Left ventricle myocardium superior (tissue), 1 donor: ENCODE measurements around the gene MYOG. TPM values are rescaled to one million over a fixed set of nuclear protein-coding genes. Genes with fewer than 3 reads are reported as not detected.

ENCODE experiments used
- ATAC-seq: fragments of 200-7000 bp; cut with Tn5 transposase; one replicate; pipeline ENCODE4 v1.9.1; 2020; ENCODE audit warnings: mild to moderate bottlenecking, moderate library complexity
- DNase-seq: peaks from one replicate; pipeline ENCODE4 v3.0.0-alpha.2; 2020
- intact Hi-C: fragments of 100-400 bp; cut with micrococcal nuclease; formaldehyde crosslinking; loops from one replicate; pipeline ENCODE4 v1.11.0; 2022
- total RNA-seq: library from RNA; stranded (reverse); fragmentation: NEBNext Ultra II Directional; extraction: Animal tissue kit (Norgen Biotek cat#: 25700); gene quantifications from one replicate; pipeline ENCODE4 v1.2.1, GENCODE V29; 2021
- donor health status: DM: no; HTN: yes; CAD: no; lungs with severe emphysema.

Gene MYOG
- total RNA-seq, 1 donor from 2014 or later = not detected

GRCh38 chr1:203095061-203095690 lies 9.4 kb upstream of the MYOG start:
- no peak for ATAC-seq
- no peak for DNase-seq
- intact Hi-C loops = no loop called here

- no peak for ATAC-seq
- intact Hi-C loops = no loop called here
- DNase-seq = no peak
Observed at GRCh38 chr1:203093754-203094410, 8.1 kb upstream of the MYOG start.

- intact Hi-C loops = no loop called here
- no peak for DNase-seq
- no peak for ATAC-seq
Observed at GRCh38 chr1:203091761-203092330, 6.0 kb upstream of the MYOG start.

- ATAC-seq (no peak), DNase-seq (no peak)
- intact Hi-C loops = no loop called here
Observed at GRCh38 chr1:203091199-203091477, 5.3 kb upstream of the MYOG start.

- ATAC-seq = no peak
- DNase-seq = no peak
- intact Hi-C loops = no loop called here
Observed at GRCh38 chr1:203090421-203091198, 4.8 kb upstream of the MYOG start.

- no peak for ATAC-seq
- intact Hi-C loops = no loop called here
- DNase-seq = no peak
Observed at GRCh38 chr1:203089651-203090045, 3.8 kb upstream of the MYOG start.

- intact Hi-C loops = no loop called here
- DNase-seq (no peak), ATAC-seq (no peak)
Observed at GRCh38 chr1:203089001-203089650, 3.3 kb upstream of the MYOG start.

GRCh38 chr1:203088441-203088840 lies 2.6 kb upstream of the MYOG start:
- intact Hi-C loops = no loop called here
- no peak for ATAC-seq
- DNase-seq = no peak

- DNase-seq (no peak), ATAC-seq (no peak)
- intact Hi-C loops = no loop called here
Observed at GRCh38 chr1:203086992-203087763, 1.4 kb upstream of the MYOG start.

GRCh38 chr1:203084588-203085527 lies 954 bp downstream of the MYOG start:
- DNase-seq = no peak
- intact Hi-C loops = no loop called here
- no peak for ATAC-seq

GRCh38 chr1:203083463-203083921 lies 2.3 kb downstream of the MYOG start:
- no peak for ATAC-seq
- DNase-seq = no peak
- intact Hi-C loops = no loop called here

- intact Hi-C loops = no loop called here
- DNase-seq (no peak), ATAC-seq (peak; percentile 38)
Observed at GRCh38 chr1:203082571-203083462, 3.0 kb downstream of the MYOG start.

GRCh38 chr1:203082231-203082505 lies 3.6 kb downstream of the MYOG start:
- intact Hi-C loops = no loop called here
- no peak for ATAC-seq
- DNase-seq = no peak

GRCh38 chr1:203081465-203082230 lies 4.2 kb downstream of the MYOG start:
- intact Hi-C loops = no loop called here
- DNase-seq (no peak), ATAC-seq (no peak)

- ATAC-seq (no peak), DNase-seq (no peak)
- intact Hi-C loops = no loop called here
Observed at GRCh38 chr1:203080456-203080855, 5.4 kb downstream of the MYOG start.

- DNase-seq (no peak), ATAC-seq (no peak)
- intact Hi-C loops = no loop called here
Observed at GRCh38 chr1:203078478-203078877, 7.3 kb downstream of the MYOG start.

- no peak for ATAC-seq
- intact Hi-C loops = no loop called here
- DNase-seq = no peak
Observed at GRCh38 chr1:203077956-203078355, 7.9 kb downstream of the MYOG start.
